ENCODE results near the gene GSC.
A peak's percentile ranks its signal among the peaks of the same experiment; 100 is the strongest.

GSC gene

GRCh38 chr14:94771158-94771905 lies 1.4 kb upstream of the GSC start:
- peak overlapping the region; percentile 46 for H3K4ac ChIP-seq (ENCODE audit: low read depth, low read length)
- H3K27ac ChIP-seq (ENCODE audit: low read depth, low read length), result no peak overlapping the region
- peaks cover 2% of the 10 kb centered on the region for H3K79me1 ChIP-seq (ENCODE audit: low read length)
- H3K4me2 ChIP-seq (ENCODE audit: low read length), result peak overlapping the region; percentile 52
- peaks cover 2% of the 10 kb centered on the region for H3K36me3 ChIP-seq (ENCODE audit: control insufficient read depth, insufficient read depth, low read length)
- H3K9ac ChIP-seq (ENCODE audit: low read length), result peak overlapping the region; percentile 66
- H4K5ac ChIP-seq (ENCODE audit: low read length), result no peak overlapping the region
- H3K56ac ChIP-seq (ENCODE audit: low read length), result peak overlapping the region; percentile 83
- no CpG with 5 or more reads among the region's 54 CpGs for WGBS (ENCODE audit: extremely low coverage, insufficient coverage, low lambda C conversion rate)
- peak overlapping the region; percentile 33 for H2BK5ac ChIP-seq (ENCODE audit: low read length)
- peak overlapping the region; percentile 31 for H3K4me3 ChIP-seq (ENCODE audit: low read length)
- H3K18ac ChIP-seq (ENCODE audit: low read length), result peak overlapping the region; percentile 77
- H2BK120ac ChIP-seq (ENCODE audit: low read depth, low read length), result no peak overlapping the region
- peaks cover 9% of the 10 kb centered on the region for H3K4me1 ChIP-seq (ENCODE audit: control insufficient read depth, low read depth, low read length)
- H2AK5ac ChIP-seq (ENCODE audit: low read length), result no peak overlapping the region
- peaks cover 32% of the 10 kb centered on the region for H3K79me2 ChIP-seq (ENCODE audit: control insufficient read depth, insufficient read depth, low read length)
- no peak overlapping the region for H2BK15ac ChIP-seq (replicated peaks; ENCODE audit: low read depth)
- no peak overlapping the region for H4K8ac ChIP-seq (ENCODE audit: low read depth, low read length)
- peaks cover 27% of the 10 kb centered on the region for H3K27me3 ChIP-seq (ENCODE audit: insufficient read depth, low read length, poor library complexity)
- peak; percentile 82 for DNase-seq
- H3K23ac ChIP-seq (ENCODE audit: low read length), result no peak overlapping the region

DNA sequence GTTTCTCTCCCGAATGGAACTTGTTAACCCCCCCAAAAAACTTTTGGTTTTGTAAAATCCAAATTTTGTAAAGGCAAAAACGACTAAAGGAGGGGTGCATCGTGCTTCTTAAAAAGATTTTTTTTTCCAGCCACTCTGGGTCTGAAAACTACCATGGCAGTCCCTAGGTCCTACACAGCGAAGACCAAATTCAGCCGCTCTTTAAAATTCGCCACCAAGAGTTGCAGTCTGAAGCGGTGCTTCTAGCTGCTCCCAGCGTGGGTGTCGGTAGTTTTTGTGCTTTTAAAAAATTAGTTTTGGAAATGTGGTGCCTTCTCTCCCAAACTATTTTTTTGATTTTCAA lies 873 bp upstream of the GSC start:
- Histone ChIP-seq H3K27ac (ENCODE audit: low read depth, low read length) (no peak overlapping the region), H3K36me3 (ENCODE audit: control insufficient read depth, insufficient read depth, low read length) (peaks cover 3% of the 10 kb centered on the region), H3K18ac (ENCODE audit: low read length) (peak overlapping the region; percentile 77), H3K23ac (ENCODE audit: low read length) (no peak overlapping the region), H3K56ac (ENCODE audit: low read length) (peak overlapping the region; percentile 83), H3K9ac (ENCODE audit: low read length) (peak overlapping the region; percentile 66), H2BK15ac (replicated peaks; ENCODE audit: low read depth) (no peak overlapping the region), H4K8ac (ENCODE audit: low read depth, low read length) (no peak overlapping the region), H3K79me1 (ENCODE audit: low read length) (peaks cover 4% of the 10 kb centered on the region), H3K4me3 (ENCODE audit: low read length) (peak overlapping the region; percentile 31), H2BK120ac (ENCODE audit: low read depth, low read length) (no peak overlapping the region), H3K79me2 (ENCODE audit: control insufficient read depth, insufficient read depth, low read length) (peaks cover 33% of the 10 kb centered on the region), H2AK5ac (ENCODE audit: low read length) (no peak overlapping the region), H3K4me2 (ENCODE audit: low read length) (peak overlapping the region; percentile 52), H4K5ac (ENCODE audit: low read length) (peak overlapping the region; percentile 35), H2BK5ac (ENCODE audit: low read length) (peak overlapping the region; percentile 69), H3K27me3 (ENCODE audit: insufficient read depth, low read length, poor library complexity) (peaks cover 27% of the 10 kb centered on the region), H3K4me1 (ENCODE audit: control insufficient read depth, low read depth, low read length) (peaks cover 7% of the 10 kb centered on the region), H3K4ac (ENCODE audit: low read depth, low read length) (peak overlapping the region; percentile 60)
- no peak for DNase-seq
- WGBS (ENCODE audit: extremely low coverage, insufficient coverage, low lambda C conversion rate), result no CpG with 5 or more reads among the region's 9 CpGs

DNA sequence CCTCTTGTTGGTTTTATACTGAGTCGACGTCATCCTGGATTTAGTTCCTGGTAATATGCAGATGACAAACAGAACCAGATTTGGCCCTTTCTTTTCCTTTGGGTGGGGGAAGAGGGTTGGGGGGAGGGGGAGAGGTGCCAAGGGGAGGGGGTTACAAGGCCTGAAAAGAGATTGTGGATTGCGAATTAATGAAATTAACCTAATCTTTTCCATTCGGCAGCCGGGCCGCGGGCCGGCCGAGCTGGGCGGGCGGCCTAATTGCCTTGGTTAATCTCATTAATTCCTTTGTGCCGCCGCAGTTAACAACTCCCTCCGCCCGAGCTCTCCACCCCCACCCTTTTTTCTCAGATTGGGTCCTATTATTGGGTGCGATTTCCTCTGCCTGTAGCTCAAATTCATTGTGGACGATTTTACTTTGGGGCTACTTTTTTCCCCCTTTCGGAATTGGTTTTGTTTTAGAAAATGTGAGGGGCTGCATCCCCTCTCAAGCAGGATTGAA lies 387 bp upstream of the GSC start:
- peaks cover 10% of the 10 kb centered on the region for H3K4me1 ChIP-seq (ENCODE audit: control insufficient read depth, low read depth, low read length)
- H2AK5ac ChIP-seq (ENCODE audit: low read length), result no peak overlapping the region
- no peak overlapping the region for H3K23ac ChIP-seq (ENCODE audit: low read length)
- peak overlapping the region; percentile 52 for H3K4me2 ChIP-seq (ENCODE audit: low read length)
- H3K4ac ChIP-seq (ENCODE audit: low read depth, low read length), result peak overlapping the region; percentile 60
- peak overlapping the region; percentile 91 for H3K18ac ChIP-seq (ENCODE audit: low read length)
- peaks cover 33% of the 10 kb centered on the region for H3K79me2 ChIP-seq (ENCODE audit: control insufficient read depth, insufficient read depth, low read length)
- H3K9ac ChIP-seq (ENCODE audit: low read length), result peak overlapping the region; percentile 96
- no peak overlapping the region for H2BK15ac ChIP-seq (replicated peaks; ENCODE audit: low read depth)
- H2BK5ac ChIP-seq (ENCODE audit: low read length), result peak overlapping the region; percentile 69
- no CpG with 5 or more reads among the region's 18 CpGs for WGBS (ENCODE audit: extremely low coverage, insufficient coverage, low lambda C conversion rate)
- no peak overlapping the region for H2BK120ac ChIP-seq (ENCODE audit: low read depth, low read length)
- peak; percentile 96 for DNase-seq
- no peak overlapping the region for H4K8ac ChIP-seq (ENCODE audit: low read depth, low read length)
- H3K56ac ChIP-seq (ENCODE audit: low read length), result peak overlapping the region; percentile 98
- no peak overlapping the region for H3K4me3 ChIP-seq (ENCODE audit: low read length)
- H3K36me3 ChIP-seq (ENCODE audit: control insufficient read depth, insufficient read depth, low read length), result peaks cover 3% of the 10 kb centered on the region
- H4K5ac ChIP-seq (ENCODE audit: low read length), result no peak overlapping the region
- H3K27ac ChIP-seq (ENCODE audit: low read depth, low read length), result no peak overlapping the region
- peaks cover 27% of the 10 kb centered on the region for H3K27me3 ChIP-seq (ENCODE audit: insufficient read depth, low read length, poor library complexity)
- peaks cover 4% of the 10 kb centered on the region for H3K79me1 ChIP-seq (ENCODE audit: low read length)

GRCh38 chr14:94768521-94769390 lies 1.2 kb downstream of the GSC start:
- peak overlapping the region; percentile 81 for H2BK5ac ChIP-seq (ENCODE audit: low read length)
- H3K9ac ChIP-seq (ENCODE audit: low read length), result peak overlapping the region; percentile 96
- no peak overlapping the region for H2AK5ac ChIP-seq (ENCODE audit: low read length)
- H4K8ac ChIP-seq (ENCODE audit: low read depth, low read length), result no peak overlapping the region
- peak overlapping the region; percentile 72 for H3K23ac ChIP-seq (ENCODE audit: low read length)
- H3K79me1 ChIP-seq (ENCODE audit: low read length), result peaks cover 4% of the 10 kb centered on the region
- H3K4me3 ChIP-seq (ENCODE audit: low read length), result peak overlapping the region; percentile 97
- no CpG with 5 or more reads among the region's 82 CpGs for WGBS (ENCODE audit: extremely low coverage, insufficient coverage, low lambda C conversion rate)
- H2BK120ac ChIP-seq (ENCODE audit: low read depth, low read length), result no peak overlapping the region
- H3K4me2 ChIP-seq (ENCODE audit: low read length), result peak overlapping the region; percentile 33
- no peak overlapping the region for H3K4ac ChIP-seq (ENCODE audit: low read depth, low read length)
- H3K36me3 ChIP-seq (ENCODE audit: control insufficient read depth, insufficient read depth, low read length), result peaks cover 3% of the 10 kb centered on the region
- no peak overlapping the region for H4K5ac ChIP-seq (ENCODE audit: low read length)
- peaks cover 33% of the 10 kb centered on the region for H3K79me2 ChIP-seq (ENCODE audit: control insufficient read depth, insufficient read depth, low read length)
- peak overlapping the region; percentile 98 for H3K56ac ChIP-seq (ENCODE audit: low read length)
- H2BK15ac ChIP-seq (replicated peaks; ENCODE audit: low read depth), result no peak overlapping the region
- peak overlapping the region; percentile 91 for H3K18ac ChIP-seq (ENCODE audit: low read length)
- peak overlapping the region; percentile 20 for H3K27ac ChIP-seq (ENCODE audit: low read depth, low read length)
- peaks cover 27% of the 10 kb centered on the region for H3K27me3 ChIP-seq (ENCODE audit: insufficient read depth, low read length, poor library complexity)
- peak; percentile 51 for DNase-seq
- peaks cover 12% of the 10 kb centered on the region for H3K4me1 ChIP-seq (ENCODE audit: control insufficient read depth, low read depth, low read length)

GRCh38 chr14:94768141-94768520 lies 1.8 kb downstream of the GSC start:
- no peak overlapping the region for H4K5ac ChIP-seq (ENCODE audit: low read length)
- H3K18ac ChIP-seq (ENCODE audit: low read length), result peak overlapping the region; percentile 91
- H3K4me1 ChIP-seq (ENCODE audit: control insufficient read depth, low read depth, low read length), result peaks cover 12% of the 10 kb centered on the region
- peaks cover 3% of the 10 kb centered on the region for H3K36me3 ChIP-seq (ENCODE audit: control insufficient read depth, insufficient read depth, low read length)
- peak overlapping the region; percentile 98 for H3K56ac ChIP-seq (ENCODE audit: low read length)
- H2AK5ac ChIP-seq (ENCODE audit: low read length), result no peak overlapping the region
- no peak overlapping the region for H2BK5ac ChIP-seq (ENCODE audit: low read length)
- peak overlapping the region; percentile 97 for H3K4me3 ChIP-seq (ENCODE audit: low read length)
- H3K4ac ChIP-seq (ENCODE audit: low read depth, low read length), result no peak overlapping the region
- DNase-seq, result no peak
- WGBS (ENCODE audit: extremely low coverage, insufficient coverage, low lambda C conversion rate), result no CpG with 5 or more reads among the region's 26 CpGs
- no peak overlapping the region for H2BK15ac ChIP-seq (replicated peaks; ENCODE audit: low read depth)
- peak overlapping the region; percentile 96 for H3K9ac ChIP-seq (ENCODE audit: low read length)
- H2BK120ac ChIP-seq (ENCODE audit: low read depth, low read length), result no peak overlapping the region
- peaks cover 27% of the 10 kb centered on the region for H3K27me3 ChIP-seq (ENCODE audit: insufficient read depth, low read length, poor library complexity)
- H4K8ac ChIP-seq (ENCODE audit: low read depth, low read length), result peak overlapping the region; percentile 67
- peaks cover 4% of the 10 kb centered on the region for H3K79me1 ChIP-seq (ENCODE audit: low read length)
- H3K27ac ChIP-seq (ENCODE audit: low read depth, low read length), result no peak overlapping the region
- H3K4me2 ChIP-seq (ENCODE audit: low read length), result peak overlapping the region; percentile 90
- peaks cover 33% of the 10 kb centered on the region for H3K79me2 ChIP-seq (ENCODE audit: control insufficient read depth, insufficient read depth, low read length)
- H3K23ac ChIP-seq (ENCODE audit: low read length), result no peak overlapping the region
